D341Med (cell line): ENCODE results near the gene REM2.

ENCODE experiments used
- DNase-seq: peaks from one replicate; pipeline ENCODE4 v3.0.0; 2012; ENCODE audit warnings: low spot score

The REM2 gene

GRCh38 chr14:22875003-22875747 is 7.8 kb upstream of the REM2 start:
- DNase-seq: no peak

GRCh38 chr14:22875748-22876319 is 7.2 kb upstream of the REM2 start:
- no peak for DNase-seq

DNA sequence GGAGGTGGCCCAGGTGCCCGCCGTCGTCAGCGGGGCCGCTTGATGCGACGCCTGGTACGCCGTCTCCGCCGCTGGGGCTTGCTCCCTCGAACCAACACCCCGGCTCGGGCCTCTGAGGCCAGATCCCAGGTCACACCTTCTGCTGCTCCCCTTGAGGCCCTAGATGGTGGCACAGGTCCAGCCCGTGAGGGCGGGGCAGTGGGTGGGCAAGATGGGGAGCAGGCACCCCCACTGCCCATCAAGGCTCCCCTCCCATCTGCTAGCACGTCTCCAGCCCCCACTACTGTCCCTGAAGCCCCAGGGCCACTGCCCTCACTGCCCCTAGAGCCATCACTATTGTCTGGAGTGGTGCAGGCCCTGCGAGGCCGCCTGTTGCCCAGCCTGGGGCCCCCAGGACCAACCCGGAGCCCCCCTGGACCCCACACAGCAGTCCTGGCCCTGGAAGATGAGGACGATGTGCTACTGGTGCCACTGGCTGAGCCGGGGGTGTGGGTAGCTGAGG is 6.0 kb upstream of the REM2 start:
- DNase-seq: no peak

DNA sequence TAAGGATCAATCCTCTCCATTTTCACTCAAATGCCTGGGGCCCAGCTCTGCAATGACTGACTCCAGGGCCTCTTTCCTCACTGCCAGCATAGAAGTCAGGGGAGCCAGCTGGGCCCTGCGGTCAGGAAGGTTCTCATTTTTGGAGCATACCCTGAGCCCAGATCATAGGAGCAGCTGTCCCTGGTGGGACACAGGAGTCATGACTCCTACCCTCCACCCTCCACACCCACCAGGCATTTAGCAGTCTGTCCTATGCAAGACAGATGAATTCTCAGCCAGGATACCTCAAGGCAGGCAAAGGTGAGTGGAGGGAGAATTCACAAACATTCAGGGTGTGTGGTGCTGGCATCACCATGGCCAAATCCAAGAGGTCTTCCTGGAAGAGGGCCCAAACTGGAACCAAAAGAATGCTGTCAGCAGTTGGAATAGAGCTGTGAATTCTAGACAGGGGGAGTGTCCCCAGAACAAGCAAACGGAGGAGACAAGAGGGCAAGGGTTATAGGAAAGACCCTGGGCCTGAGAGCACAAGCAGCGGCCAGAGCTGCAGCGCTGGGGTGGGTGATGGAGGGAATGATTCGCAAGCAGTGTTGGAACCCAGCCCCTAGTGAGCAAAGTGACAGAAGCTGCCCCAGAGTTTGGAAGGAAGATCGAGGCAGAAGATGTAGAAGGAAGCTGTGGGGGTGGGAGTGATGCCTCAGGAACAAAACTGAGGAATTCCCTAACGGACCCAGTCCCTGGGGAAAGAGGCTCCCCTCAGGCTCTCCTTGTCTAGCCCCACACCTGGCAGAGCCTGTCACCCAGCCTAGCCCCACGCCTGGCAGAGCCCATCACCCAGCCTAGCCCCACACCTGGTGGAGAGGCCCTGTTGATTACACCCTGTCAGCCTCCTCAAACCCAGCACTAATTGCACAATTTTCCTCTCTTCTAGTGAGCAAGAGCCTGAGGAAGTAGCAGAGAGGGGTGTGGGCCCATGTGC is 4.5 kb upstream of the REM2 start:
- no peak for DNase-seq

DNA sequence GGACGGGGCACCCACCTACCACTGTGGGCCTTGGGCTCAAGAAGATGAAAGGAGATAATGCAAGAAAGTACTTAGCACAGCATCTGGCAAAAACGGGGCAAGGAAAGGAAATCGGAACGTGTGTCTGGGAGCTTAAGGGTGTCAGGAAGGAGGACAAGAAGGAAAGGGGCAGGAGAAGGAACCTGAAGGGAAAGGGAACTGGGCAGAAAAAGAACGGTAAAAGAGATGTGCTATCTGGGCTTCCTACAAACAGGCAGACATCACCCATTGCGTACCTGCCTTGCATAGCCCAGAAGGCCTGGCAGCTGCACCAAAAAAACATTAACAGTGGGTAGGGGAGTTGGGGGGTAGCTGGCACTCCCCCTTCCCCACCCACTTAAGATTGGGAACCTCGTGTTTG is 958 bp upstream of the REM2 start:
- no peak for DNase-seq

GRCh38 chr14:22882529-22883172 is 371 bp upstream of the REM2 start:
- no peak for DNase-seq

DNA sequence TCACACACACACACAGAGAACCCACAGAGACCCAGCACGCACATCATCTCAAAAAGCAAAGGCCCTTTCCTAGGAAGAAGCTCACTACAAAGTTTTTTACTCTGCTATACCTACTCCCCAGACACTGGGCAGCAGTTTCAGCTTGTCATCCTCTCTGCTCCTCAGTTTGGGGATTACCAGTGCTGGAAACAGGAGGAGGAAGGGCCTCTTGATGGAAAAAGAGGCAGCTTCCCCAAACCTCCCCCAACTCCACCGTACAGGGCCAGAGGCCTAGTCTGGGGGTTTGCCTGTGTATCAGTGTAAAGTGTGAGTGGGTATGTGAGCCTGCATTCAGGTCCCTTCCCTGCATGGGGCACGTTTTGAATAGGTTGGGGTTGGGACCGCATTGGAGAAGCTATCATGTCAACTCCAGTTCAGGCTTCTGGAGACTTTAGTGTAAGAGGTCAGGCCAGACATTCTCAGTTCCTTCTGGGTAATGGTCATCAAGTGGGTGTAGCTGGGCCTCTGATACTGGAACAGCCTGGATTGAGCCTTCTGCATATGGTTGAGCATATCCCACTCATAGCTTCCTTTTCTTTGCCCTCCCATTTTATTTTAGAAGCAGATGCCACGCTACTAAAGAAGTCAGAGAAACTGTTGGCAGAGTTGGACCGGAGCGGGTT is 1.2 kb downstream of the REM2 start:
- no peak for DNase-seq

DNA sequence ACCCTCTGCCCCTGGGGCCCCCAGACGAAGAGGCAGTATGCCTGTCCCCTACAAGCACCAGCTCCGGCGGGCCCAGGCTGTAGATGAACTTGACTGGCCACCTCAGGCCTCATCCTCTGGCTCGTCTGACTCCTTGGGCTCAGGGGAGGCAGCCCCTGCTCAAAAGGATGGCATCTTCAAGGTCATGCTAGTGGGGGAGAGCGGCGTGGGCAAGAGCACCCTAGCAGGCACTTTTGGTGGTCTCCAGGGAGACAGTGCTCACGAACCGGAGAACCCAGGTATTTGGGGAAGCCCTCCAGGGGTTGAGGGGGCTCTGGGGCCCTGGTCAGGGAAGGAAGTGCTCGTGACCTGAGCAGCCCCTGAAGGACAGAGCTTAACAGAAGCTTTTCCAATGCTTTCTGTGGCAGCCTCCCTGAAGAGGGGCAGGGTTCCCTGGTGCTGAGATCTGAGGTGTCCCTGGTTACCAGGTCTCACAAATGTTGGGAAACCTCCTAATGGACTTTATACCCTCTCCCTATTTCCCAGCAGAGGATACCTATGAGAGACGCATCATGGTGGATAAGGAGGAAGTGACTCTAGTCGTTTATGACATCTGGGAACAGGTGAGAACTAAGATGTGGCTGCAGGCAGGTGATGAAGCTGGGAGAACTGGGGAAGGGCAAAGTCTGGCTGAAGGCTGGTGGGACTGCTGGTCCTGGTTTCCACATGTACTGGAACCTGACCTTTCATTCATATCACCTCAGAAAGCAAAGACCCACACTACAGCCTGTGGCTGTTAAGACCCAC is 1.9 kb downstream of the REM2 start:
- DNase-seq: no peak

GRCh38 chr14:22885975-22886374 is 3.0 kb downstream of the REM2 start:
- no peak for DNase-seq

DNA sequence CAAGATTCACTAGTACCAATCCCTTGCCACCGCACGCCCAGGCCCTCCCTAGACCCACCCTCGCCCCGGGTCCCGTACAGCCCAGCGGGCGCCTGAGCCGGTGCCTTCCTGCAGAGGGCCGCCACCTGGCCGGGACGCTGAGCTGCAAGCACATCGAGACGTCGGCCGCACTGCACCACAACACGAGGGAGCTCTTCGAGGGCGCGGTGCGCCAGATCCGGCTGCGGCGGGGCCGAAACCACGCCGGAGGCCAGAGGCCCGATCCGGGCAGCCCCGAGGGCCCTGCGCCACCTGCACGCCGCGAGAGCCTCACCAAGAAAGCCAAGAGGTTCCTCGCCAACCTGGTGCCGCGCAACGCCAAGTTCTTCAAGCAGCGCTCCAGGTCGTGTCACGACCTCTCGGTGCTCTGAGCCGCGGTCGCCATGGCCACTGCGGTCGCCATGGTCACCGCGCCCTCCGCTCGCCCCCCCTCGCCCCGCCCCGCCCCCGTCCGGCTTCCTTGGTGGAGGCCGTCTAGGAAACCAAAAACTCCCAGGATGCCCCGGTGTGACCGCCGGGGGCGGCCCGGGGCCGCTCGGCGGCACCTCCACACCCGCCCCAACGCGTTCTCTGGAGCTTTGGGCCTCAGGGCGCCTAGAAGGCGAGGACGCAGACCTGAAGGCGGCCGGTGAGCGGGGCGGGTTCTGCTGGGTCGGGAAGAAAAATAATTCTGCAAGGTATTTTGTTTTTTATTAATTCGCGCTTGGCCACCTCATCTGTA is 3.7 kb downstream of the REM2 start:
- DNase-seq: no peak

DNA sequence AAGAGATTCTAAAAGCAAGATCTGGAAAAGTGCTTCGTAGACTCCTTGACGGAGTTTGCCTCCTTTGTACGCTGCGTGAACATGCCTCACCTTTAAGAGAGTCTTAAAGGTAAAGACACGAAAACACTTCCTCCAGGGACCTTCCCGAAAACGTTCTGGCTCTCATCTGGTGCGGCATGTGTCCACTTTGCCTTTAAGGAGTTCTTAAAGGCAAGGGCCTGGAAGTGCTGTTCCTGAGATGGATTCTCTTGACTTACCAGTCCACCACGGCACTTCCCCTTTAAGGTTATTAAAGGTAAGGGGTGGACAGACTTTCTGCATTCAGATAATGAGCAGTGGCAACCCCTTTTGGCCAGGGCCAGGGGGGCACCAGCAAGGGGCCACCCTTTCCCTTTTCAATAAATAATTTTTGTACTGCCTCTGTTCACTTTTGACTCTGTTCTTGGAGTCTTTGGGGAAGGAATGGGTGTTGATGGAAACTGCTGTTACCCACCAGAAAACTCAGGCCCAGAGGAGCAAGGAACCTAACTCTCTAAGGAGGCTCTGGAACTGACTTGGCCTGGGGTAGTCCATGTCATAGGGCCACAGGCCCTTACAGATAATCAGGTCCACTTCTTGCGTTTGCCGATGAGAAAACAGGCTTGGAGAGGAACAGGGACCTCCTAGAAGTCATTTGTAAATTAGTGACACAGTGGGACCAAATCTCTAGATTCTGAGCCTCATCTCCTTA is 4.4 kb downstream of the REM2 start:
- no peak for DNase-seq

- peak; percentile 72 for DNase-seq
Measured at GRCh38 chr14:22887990-22888378, 5.0 kb downstream of the REM2 start.

GRCh38 chr14:22888662-22889061 is 5.6 kb downstream of the REM2 start:
- DNase-seq: no peak

DNA sequence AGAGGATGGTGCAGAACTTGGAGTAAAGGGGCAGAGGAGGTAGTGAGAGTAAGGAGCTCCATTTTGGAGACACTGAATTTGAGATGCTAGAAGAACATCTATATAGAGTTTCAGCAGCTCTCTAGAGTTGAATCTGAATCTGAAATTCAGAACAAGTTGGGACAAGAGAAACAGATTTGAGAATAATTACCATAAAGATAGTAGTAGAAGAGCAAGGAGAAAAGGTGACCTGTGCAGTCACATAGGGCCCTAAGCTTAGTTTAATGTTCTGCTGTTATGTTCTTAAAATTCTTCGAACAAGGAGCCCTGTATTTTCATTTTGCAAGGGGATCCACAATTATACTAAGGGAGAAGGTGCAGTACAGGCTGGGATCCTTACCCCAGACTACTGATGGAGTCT is 7.4 kb downstream of the REM2 start:
- no peak for DNase-seq

- DNase-seq: no peak
Measured at GRCh38 chr14:22892488-22892887, 9.5 kb downstream of the REM2 start.

- DNase-seq: no peak
Measured at GRCh38 chr14:22893706-22894105, 10.7 kb downstream of the REM2 start.

- no peak for DNase-seq
Measured at GRCh38 chr14:22895402-22895801, 12.4 kb downstream of the REM2 start.

DNA sequence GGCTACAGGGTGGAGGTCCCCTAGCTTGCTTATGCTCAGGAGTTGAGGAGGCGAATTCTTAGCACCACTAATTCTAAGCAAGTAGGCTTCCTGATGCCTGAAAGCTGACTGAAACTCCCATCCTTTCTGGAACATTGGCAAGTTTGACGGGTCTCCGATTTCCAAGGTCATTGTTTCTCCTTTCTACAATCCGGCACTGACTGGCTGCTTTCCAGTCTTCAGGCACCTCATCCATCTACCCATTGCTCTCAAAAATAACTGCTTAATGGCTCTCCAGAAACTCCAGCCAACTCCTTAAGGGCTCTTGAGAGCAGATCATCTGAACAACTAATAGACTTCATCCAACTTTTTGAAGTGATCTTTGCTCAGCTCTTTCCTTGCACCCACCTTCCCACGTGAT is 13.3 kb downstream of the REM2 start:
- DNase-seq: no peak

GRCh38 chr14:22896760-22897159 is 13.7 kb downstream of the REM2 start:
- no peak for DNase-seq
